Psoas muscle (tissue), 8 donors: ENCODE measurements around the gene P4HTM. TPM values are rescaled to one million over a fixed set of nuclear protein-coding genes. Genes with fewer than 3 reads are reported as not detected.

Source experiments
- ATAC-seq, 4 donors: fragments of 200-7000 bp; cut with Tn5 transposase; one replicate each; pipeline ENCODE4 v1.9.1; 2020; ENCODE audit warnings: moderate library complexity in 3 of 4, mild to moderate bottlenecking in 2 of 4
- DNase-seq, 2 donors: peaks; one replicate each; pipeline ENCODE4 v3.0.0-alpha.2; 2020
- H3K27ac ChIP-seq: fragments of 200-600 bp; one replicate; pipeline ENCODE4 v1.8.0; 2022
- H3K27me3 ChIP-seq, 3 donors: fragments of 200-600 bp in 1 of 3; one replicate each; pipeline versions ENCODE4 v1.6.1 to v1.8.0; 2013 to 2022; ENCODE audit warnings: low read length in 2 of 3, mild to moderate bottlenecking in 2 of 3, moderate library complexity in 1 of 3; ENCODE audit not compliant: insufficient read depth in 3 of 3
- H3K36me3 ChIP-seq, 2 donors: fragments of 200-600 bp in 1 of 2; one replicate each; pipeline versions ENCODE4 v1.6.1 to v1.8.0; 2013 to 2022; ENCODE audit warnings: low read depth in 1 of 2, mild to moderate bottlenecking in 1 of 2, moderate library complexity in 1 of 2; ENCODE audit not compliant: insufficient read depth in 1 of 2
- H3K4me1 ChIP-seq: fragments of 200-600 bp; one replicate; pipeline ENCODE4 v1.8.0; 2022
- H3K4me3 ChIP-seq: fragments of 200-600 bp; one replicate; pipeline ENCODE4 v1.8.0; 2022; ENCODE audit warnings: mild to moderate bottlenecking
- H3K9me3 ChIP-seq: fragments of 200-600 bp; one replicate; pipeline ENCODE4 v1.8.0; 2022
- CTCF ChIP-seq: fragments of 200-600 bp; IDR thresholded peaks from one replicate; pipeline ENCODE4 v1.8.0; 2022; ENCODE audit warnings: antibody characterized with exemption
- WGBS, 3 donors: extraction: QIAGEN DNeasy Blood & Tissue Kit; methylation state at CpG; one replicate each; pipeline versions ENCODE4 v1.1.6 to v1.1.7; 2013; 5-methylcytosine and 5-hydroxymethylcytosine counted together
- intact Hi-C, 2 donors: fragments of 100-400 bp; cut with DNase I; formaldehyde crosslinking; loops; one replicate each; pipeline versions ENCODE4 v1.11.0 to v1.14.2; 2022
- long read RNA-seq, 2 donors: library from polyadenylated mRNA; unstranded; transcript quantifications; one replicate each; pipeline ENCODE4 v2.0.0, GENCODE V29; 2021
- polyA plus RNA-seq, 3 donors: library from polyadenylated mRNA; stranded (reverse); fragments of 200-250 nt; gene quantifications; one replicate each; pipeline ENCODE4 v1.2.3, GENCODE V29; 2013
- total RNA-seq, 4 donors: library from RNA; stranded (reverse); fragmentation: NEBNext Ultra II Directional in 2 of 4; extraction: Animal tissue kit (Norgen Biotek cat#: 25700) in 2 of 4; gene quantifications; one replicate each; pipeline versions ENCODE4 v1.2.1 to v1.2.4, GENCODE V29; 2021 to 2023
- donor health status: healthy with polysubstance abuse.
- donor health status: DM: no; HTN: no; CAD: no; lungs with moderate emphysema.
- donor health status: Bipolar disorder and iron deficiency.
- donor health status: healthy.
- donor health status: DM: yes; HTN: yes; CAD: no.
- donor health status: DM: no; HTN: no; CAD: no.
- donor health status: DM: no; HTN: no; CAD: no.
- donor health status: DM: yes; HTN: yes; CAD: no.

Gene P4HTM
- 10 to 100 TPM; 11.1 to 17.0 (median 13.7) TPM for total RNA-seq
- polyA plus RNA-seq, result 1 to 10 TPM; 4.1 to 8.7 (median 8.5) TPM
- long read RNA-seq, donor 1, transcript P4HTM-202 (9 exons, 2,127 nt), result major isoform, 22 of 30 reads
- long read RNA-seq, donor 1, partial matches to known transcripts, result 5 of 30 reads
- long read RNA-seq, donor 1, other reads (novel, unspliced or antisense), result 3 of 30 reads
- long read RNA-seq, donor 2, transcript P4HTM-202 (9 exons, 2,127 nt), result major isoform, 31 of 48 reads
- long read RNA-seq, donor 2, partial matches to known transcripts, result 12 of 48 reads
- long read RNA-seq, donor 2, other reads (novel, unspliced or antisense), result 2 of 48 reads

GRCh38 chr3:48989796-48990635 is at the start of gene P4HTM:
TSS of gene P4HTM (plus strand) at chr3:48990241. CDS start at chr3:48990257, 16 bp downstream.
- peak within 1 kb of the TSS; percentile 78 for H3K27ac ChIP-seq
- peaks cover 0 to 21% of the 10 kb centered on the region in 2 donors for H3K36me3 ChIP-seq
- peaks cover 25% of the 10 kb centered on the region for H3K4me1 ChIP-seq
- WGBS, 3 donors, result 1% methylated on average over 52 to 91 of the region's 91 CpGs
- DNase-seq (peak; percentile 91 to 92), ATAC-seq (peak; percentile 78 to 87 (median 86))
- peak; percentile 25 for TF ChIP-seq CTCF
- intact Hi-C loops, result loop anchor here in 1 of 2 donors (5.0 kb wide), 1 partner anchor 102 kb away; the partner anchor contains the start of gene QRICH1
- no peaks in the 10 kb centered on the region for H3K27me3 ChIP-seq
- no peaks in the 10 kb centered on the region for H3K9me3 ChIP-seq
- peak within 1 kb of the TSS; percentile 94 for H3K4me3 ChIP-seq

GRCh38 chr3:48945432-48945831 is 44.6 kb upstream of the P4HTM start:
- ATAC-seq (no peak), DNase-seq (no peak)
- WGBS, 3 donors, result 65 to 90% (median 80%) methylated on average over 2 of the region's 2 CpGs
- Histone ChIP-seq H3K27me3 (no peaks in the 10 kb centered on the region), H3K4me3 (no peak overlapping the region), H3K27ac (peak overlapping the region; percentile 54), H3K36me3 (peaks cover 0 to 9% of the 10 kb centered on the region in 2 donors), H3K9me3 (no peaks in the 10 kb centered on the region), H3K4me1 (peaks cover 53% of the 10 kb centered on the region)
- TF ChIP-seq CTCF, result no peak
- intact Hi-C loops, result no loop called here

GRCh38 chr3:48945891-48946549 is 44.0 kb upstream of the P4HTM start:
- no peak for TF ChIP-seq CTCF
- H3K9me3 ChIP-seq, result no peaks in the 10 kb centered on the region
- peaks cover 56% of the 10 kb centered on the region for H3K4me1 ChIP-seq
- peak overlapping the region; percentile 54 for H3K27ac ChIP-seq
- ATAC-seq, result no peak
- no peaks in the 10 kb centered on the region for H3K27me3 ChIP-seq
- intact Hi-C loops, result no loop called here
- H3K4me3 ChIP-seq, result no peak overlapping the region
- no peak for DNase-seq
- H3K36me3 ChIP-seq, result peaks cover 0 to 9% of the 10 kb centered on the region in 2 donors
- 56 to 79% (median 56%) methylated on average over 4 of the region's 4 CpGs for WGBS, 3 donors

- Histone ChIP-seq H3K4me1 (peaks cover 55% of the 10 kb centered on the region), H3K27me3 (no peaks in the 10 kb centered on the region), H3K36me3 (peaks cover 0 to 12% of the 10 kb centered on the region in 2 donors), H3K9me3 (no peaks in the 10 kb centered on the region), H3K27ac (peak overlapping the region; percentile 67), H3K4me3 (peak overlapping the region; percentile 28)
- intact Hi-C loops, result no loop called here
- ATAC-seq (peak in 1 of 4 donors; percentile 6), DNase-seq (no peak)
- no peak for TF ChIP-seq CTCF
- WGBS, 3 donors, result 54% methylated on average over 2 of the region's 2 CpGs
Measured at GRCh38 chr3:48949376-48949717, 40.7 kb upstream of the P4HTM start.
